Activated T-cell treated with anti-CD3 and anti-CD28 coated beads, Interleukin-2, amount 50 U/mL, for 4 hours (primary cell): Measurements from ENCODE around the gene PVALB. TPM values are rescaled to one million over a fixed set of nuclear protein-coding genes. Genes with fewer than 3 reads are reported as not detected.

Experiments
- ATAC-seq, 2 donors: fragments of 200-7000 bp; cut with Tn5 transposase; one replicate each; pipeline ENCODE4 v1.10.0; 2021
- DNase-seq: peaks from one replicate; pipeline ENCODE4 v3.0.0-alpha.2; 2020
- H3K27me3 Mint-ChIP-seq: one replicate; pipeline ENCODE4 v1.8.0; 2021; ENCODE audit warnings: low read depth, mixed read lengths
- H3K36me3 Mint-ChIP-seq: one replicate; pipeline ENCODE4 v1.8.0; 2022; ENCODE audit warnings: mixed read lengths; ENCODE audit not compliant: insufficient read depth
- H3K4me1 Mint-ChIP-seq: one replicate; pipeline ENCODE4 v1.8.0; 2021; ENCODE audit warnings: low read depth, mixed read lengths
- H3K4me3 Mint-ChIP-seq: one replicate; pipeline ENCODE4 v1.8.0; 2021; ENCODE audit warnings: mild to moderate bottlenecking, moderate library complexity, mixed read lengths
- H3K9me3 Mint-ChIP-seq: one replicate; pipeline ENCODE4 v1.8.0; 2021; ENCODE audit warnings: mixed read lengths
- total RNA-seq, 3 donors: library from RNA; stranded (reverse); gene quantifications; one replicate each; pipeline ENCODE4 v1.2.1, GENCODE V29; 2021

Gene PVALB
- total RNA-seq, 3 donors from 2014 or later, result not detected

DNA sequence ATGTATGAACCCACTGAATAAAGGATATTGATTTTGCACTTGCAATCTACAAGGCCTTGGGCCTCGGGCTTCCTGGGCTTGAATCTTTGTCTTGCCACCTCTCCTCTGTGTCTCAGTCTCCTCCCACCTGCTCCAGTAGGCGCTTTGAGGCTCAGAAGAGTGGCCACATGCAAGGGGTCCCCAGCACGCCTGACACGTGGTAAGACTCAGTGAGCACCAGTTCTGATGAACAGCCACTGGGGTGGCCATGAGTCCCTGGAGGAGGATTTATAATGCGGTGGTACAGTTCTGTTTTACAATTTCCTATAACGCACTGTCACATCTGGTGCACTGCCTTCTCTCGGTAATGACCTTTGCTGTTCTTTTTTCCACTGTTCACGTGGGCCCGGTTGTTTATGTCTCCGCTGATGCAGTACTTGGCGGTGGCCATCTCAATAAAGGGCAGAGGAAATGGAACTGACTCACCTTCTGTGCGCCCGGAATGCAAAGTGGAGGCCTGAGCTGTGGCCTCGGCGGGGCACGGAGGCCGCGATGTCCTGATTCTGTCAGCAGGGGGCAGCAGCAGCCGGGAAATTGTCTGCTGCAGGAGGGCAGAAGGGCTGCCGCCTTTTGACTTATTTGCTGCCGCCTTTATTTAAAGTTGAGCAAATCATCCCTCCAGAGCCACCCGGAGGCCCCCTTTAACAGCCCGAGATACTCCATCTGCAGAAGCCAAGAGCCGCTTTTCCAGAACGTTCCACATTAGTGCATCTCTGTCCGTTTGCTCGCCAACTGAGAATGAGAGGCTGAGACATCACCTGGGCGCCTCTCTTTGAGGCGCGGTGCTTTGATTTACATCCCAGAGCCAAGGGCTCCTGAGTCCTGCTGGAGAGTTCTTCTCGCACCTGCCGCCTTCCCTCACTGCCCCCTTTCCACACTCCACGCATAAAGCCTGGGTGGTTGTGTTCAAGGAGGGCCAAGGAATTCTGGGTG lies 34.9 kb downstream of the PVALB start:
- peaks cover 12% of the 10 kb centered on the region for H3K4me1 Mint-ChIP-seq

DNA sequence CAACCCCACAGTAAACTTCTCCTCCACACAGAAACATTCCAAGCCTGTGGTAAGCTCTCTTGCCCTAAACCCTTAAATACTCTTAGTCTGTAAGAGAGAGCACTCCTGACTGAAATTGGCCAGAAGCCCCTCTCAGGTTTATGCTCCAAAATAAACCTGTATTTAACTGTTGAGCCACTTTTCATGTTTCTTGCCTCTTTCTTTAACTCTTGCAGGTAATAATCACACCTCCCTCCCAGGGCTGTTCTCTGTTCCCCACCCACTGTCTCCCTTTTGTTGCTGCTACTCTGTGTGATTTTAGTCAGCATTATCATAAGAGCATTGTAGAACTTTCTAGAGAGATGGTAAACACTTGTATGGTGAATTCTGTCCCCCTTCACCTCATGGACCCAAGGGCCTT lies 38.8 kb downstream of the PVALB start:
- DNase-seq (no peak), ATAC-seq (no peak)
- Mint-ChIP-seq H3K27me3 (no peaks in the 10 kb centered on the region), H3K4me1 (peaks cover 25% of the 10 kb centered on the region), H3K9me3 (no peaks in the 10 kb centered on the region), H3K36me3 (no peaks in the 10 kb centered on the region), H3K4me3 (no peak overlapping the region)

More for the DNA sequence above, 34.9 kb downstream of the PVALB start:
- peak; percentile 89 for DNase-seq
- peaks cover 3% of the 10 kb centered on the region for H3K27me3 Mint-ChIP-seq
- H3K9me3 Mint-ChIP-seq, result no peaks in the 10 kb centered on the region
- H3K4me3 Mint-ChIP-seq, result no peak overlapping the region
- no peaks in the 10 kb centered on the region for H3K36me3 Mint-ChIP-seq
- peak; percentile 98 for ATAC-seq

DNA sequence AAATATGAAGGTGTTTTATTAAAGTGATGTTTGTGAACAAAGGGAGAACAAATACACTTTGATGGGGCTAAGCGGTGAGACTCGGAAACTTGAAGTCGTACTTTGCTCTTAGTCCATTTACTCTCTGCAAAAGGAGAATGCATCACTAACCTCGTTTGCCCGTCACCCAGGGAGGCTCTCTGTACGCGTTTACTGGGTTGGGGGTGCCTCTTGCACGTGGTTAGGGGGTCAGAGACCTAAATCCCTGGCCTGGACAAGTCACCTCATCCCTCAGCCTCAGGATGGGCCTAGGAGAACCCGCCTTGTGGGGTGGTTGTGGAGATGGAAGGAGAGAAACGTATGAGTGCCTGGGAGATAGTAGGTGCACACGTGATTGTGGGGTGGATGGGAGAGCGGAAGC lies 40.1 kb downstream of the PVALB start:
- DNase-seq (no peak), ATAC-seq (no peak)
- Mint-ChIP-seq H3K9me3 (no peaks in the 10 kb centered on the region), H3K36me3 (peaks cover 4% of the 10 kb centered on the region), H3K4me1 (peaks cover 18% of the 10 kb centered on the region), H3K4me3 (peak overlapping the region; percentile 82), H3K27me3 (no peaks in the 10 kb centered on the region)

DNA sequence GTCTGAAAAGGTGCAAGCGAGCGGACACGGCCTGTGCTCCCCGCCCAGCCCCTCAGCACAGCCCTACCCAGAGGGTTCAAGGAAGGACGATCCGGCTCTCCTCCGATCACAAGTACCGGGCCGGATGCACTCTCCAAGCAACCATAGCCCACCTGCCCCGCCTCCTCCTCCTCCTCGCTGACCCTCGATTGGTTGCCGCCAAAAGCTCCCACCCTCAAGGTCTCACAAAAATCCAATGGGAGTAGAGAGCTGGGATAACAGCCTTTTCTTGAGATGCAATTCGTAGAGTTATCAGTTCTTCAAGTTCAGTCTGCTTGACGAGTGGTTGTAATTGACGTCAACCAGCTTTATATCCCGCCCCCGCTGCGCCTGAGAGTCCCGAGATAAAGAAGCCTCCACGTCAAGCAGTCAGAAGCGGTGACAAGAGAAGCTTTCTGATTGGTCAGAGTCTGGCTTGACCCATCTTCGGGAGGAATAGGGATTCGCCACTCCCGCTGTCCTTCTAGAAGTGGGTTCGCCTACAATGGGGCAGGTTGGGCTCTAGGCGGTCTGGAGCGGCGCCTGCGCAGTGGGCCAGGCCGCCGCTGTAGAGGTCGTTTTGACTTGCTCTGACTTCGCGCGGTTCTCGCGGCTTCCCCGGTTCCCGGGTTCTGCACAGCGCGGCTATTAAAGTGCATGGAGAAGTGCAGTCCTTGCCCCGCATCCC lies 40.7 kb downstream of the PVALB start, which contains the start of gene IFT27:
Gene IFT27, minus strand, starts transcription at position 156 of the 706 bp plus-strand sequence. CDS start 412 bp downstream, outside the sequence.
- H3K27me3 Mint-ChIP-seq, result no peaks in the 10 kb centered on the region
- DNase-seq (peak; percentile 94), ATAC-seq (peak; percentile 94 to 95)
- no peaks in the 10 kb centered on the region for H3K9me3 Mint-ChIP-seq
- peaks cover 7% of the 10 kb centered on the region for H3K36me3 Mint-ChIP-seq
- H3K4me3 Mint-ChIP-seq, result peak within 1 kb of the TSS; percentile 82
- H3K4me1 Mint-ChIP-seq, result peaks cover 16% of the 10 kb centered on the region

DNA sequence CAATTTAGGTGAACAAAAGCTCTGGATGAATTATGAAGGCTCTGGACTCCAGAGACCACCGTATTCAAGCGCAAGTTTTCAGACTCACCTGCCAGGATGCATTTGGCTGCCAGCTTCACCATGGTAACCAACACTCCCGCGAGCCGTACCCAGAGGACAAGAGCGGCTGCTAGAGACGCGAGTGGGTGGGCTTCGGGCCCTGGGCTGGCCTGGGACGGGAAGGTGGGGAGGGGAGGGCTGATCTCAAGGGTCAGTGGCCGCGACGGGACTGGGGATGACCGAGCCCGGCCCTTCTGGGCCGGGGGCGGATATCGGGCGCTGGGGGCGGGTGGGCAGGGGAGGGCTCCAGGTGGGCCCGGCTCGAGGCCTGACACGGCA lies 41.3 kb downstream of the PVALB start:
- DNase-seq, result peak; percentile 13
- peak in 1 of 2 donors; percentile 1 for ATAC-seq
- peaks cover 7% of the 10 kb centered on the region for H3K36me3 Mint-ChIP-seq
- no peaks in the 10 kb centered on the region for H3K9me3 Mint-ChIP-seq
- no peaks in the 10 kb centered on the region for H3K27me3 Mint-ChIP-seq
- peak overlapping the region; percentile 82 for H3K4me3 Mint-ChIP-seq
- H3K4me1 Mint-ChIP-seq, result peaks cover 16% of the 10 kb centered on the region

DNA sequence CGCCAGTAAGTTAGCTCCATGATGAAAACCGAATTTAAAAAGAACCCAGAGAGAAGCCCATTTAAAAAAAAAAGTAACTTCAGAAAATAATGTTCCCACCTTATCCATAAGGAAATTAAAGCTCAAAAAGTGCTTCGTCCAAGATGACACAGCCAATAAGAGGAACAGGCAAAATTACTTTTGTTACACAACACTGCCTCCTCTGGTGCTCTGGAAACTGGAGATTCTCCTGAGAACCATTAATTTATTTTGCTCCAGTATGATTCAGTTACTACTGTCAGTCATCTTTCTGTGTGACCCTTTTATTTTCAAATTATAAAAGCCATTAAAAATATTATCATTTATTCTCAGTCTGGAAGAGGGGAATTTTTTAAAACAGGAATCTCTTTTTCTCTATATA lies 42.9 kb downstream of the PVALB start:
- Mint-ChIP-seq H3K9me3 (no peaks in the 10 kb centered on the region), H3K27me3 (no peaks in the 10 kb centered on the region), H3K36me3 (peaks cover 10% of the 10 kb centered on the region), H3K4me3 (no peak overlapping the region), H3K4me1 (peaks cover 16% of the 10 kb centered on the region)
- DNase-seq (no peak), ATAC-seq (no peak)

DNA sequence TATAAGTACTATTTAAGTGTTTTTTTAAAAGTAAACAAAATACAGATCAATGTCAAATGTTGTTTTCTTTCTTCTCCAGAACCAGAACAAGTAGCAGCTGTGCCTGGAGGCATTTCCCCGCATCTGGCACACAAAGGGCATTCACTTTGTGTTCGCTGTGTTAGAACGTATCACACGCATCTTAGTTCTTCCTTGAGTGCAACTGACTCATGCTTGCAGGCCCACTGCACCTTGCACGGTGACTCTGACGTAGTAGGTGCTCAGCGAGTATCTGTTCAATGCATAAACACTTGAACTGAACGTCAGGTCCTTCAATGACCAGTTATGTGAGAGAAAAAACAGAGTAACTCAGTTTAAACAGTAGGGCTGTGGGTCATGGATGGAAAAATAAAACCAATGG lies 44.4 kb downstream of the PVALB start:
- H3K4me1 Mint-ChIP-seq, result peaks cover 15% of the 10 kb centered on the region
- H3K4me3 Mint-ChIP-seq, result no peak overlapping the region
- no peak for ATAC-seq
- no peak for DNase-seq
- no peaks in the 10 kb centered on the region for H3K9me3 Mint-ChIP-seq
- H3K36me3 Mint-ChIP-seq, result peaks cover 10% of the 10 kb centered on the region
- H3K27me3 Mint-ChIP-seq, result no peaks in the 10 kb centered on the region

DNA sequence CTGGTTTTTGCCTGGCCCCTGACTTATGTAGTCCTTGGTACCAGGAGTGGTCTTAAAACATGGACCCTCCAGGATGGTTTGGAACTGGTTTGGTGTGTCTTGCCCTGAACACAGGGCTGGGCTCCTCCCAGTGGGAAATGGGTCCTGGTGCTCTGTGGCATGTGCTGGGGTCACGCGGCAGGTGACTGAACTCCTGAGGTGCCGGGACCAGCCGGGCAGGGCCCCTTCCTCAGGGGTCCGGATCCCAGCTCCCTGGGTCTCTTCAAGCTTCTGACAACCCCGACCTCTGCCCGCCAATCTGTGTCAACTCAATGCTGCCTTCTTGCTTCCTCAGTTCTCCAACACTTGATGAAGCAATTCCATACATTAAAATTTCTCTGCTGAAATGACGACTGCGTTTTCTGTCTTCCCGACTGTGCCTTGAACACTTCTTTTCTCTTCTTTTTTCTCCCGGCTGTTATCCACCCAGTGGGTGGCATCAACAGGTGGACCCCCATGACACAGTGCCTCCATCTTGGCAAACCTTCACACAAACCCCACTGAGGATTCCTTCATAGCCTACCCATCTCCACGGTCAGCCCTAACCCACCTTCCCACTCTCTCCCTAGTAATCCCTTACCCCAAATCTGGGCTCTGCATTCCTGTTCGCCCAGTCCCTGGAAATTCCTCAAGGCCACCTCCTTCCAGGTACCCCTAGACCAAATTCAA lies 45.3 kb downstream of the PVALB start:
- Mint-ChIP-seq H3K4me3 (no peak overlapping the region), H3K4me1 (peaks cover 9% of the 10 kb centered on the region), H3K36me3 (peaks cover 12% of the 10 kb centered on the region), H3K27me3 (no peaks in the 10 kb centered on the region), H3K9me3 (no peaks in the 10 kb centered on the region)
- DNase-seq (peak; percentile 0), ATAC-seq (no peak)

DNA sequence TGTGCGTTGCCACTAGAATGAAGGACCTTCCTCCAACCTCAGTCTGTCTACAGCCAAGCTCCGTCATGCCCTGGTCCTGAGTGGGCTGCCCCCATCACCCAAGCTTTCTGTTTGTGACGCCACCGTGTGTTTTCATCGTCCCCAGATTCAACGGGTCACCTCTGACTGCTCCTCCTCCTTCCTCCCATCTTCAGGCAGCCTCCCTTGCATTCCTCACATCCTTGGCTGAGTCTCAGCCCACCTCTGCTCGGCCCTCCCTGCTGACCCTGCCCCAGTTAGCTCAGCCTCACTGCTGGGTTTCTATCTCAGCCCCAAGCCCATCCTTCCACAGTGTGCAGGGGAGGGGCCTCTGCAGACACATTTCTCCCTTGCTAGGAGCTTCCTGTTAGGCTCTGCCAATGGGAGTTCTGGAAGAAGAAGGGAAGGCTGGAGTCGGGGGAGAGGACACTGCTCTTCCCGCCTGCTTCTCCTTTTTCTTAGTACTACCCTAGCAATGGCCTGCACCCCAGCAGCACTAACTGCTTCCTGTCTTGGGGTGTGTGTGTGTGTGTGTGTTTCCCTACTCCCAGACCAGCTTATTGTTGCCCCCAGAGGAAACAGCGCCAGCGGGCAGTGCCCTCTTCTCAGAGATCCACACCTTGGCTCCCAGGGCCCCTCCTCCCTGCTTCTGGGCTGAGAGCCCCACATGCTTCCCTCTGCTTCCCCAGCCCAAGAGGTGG lies 46.2 kb downstream of the PVALB start:
- Mint-ChIP-seq H3K27me3 (no peaks in the 10 kb centered on the region), H3K4me1 (peaks cover 6% of the 10 kb centered on the region), H3K4me3 (no peak overlapping the region), H3K36me3 (peaks cover 12% of the 10 kb centered on the region), H3K9me3 (no peaks in the 10 kb centered on the region)
- DNase-seq (peak; percentile 2), ATAC-seq (no peak)

DNA sequence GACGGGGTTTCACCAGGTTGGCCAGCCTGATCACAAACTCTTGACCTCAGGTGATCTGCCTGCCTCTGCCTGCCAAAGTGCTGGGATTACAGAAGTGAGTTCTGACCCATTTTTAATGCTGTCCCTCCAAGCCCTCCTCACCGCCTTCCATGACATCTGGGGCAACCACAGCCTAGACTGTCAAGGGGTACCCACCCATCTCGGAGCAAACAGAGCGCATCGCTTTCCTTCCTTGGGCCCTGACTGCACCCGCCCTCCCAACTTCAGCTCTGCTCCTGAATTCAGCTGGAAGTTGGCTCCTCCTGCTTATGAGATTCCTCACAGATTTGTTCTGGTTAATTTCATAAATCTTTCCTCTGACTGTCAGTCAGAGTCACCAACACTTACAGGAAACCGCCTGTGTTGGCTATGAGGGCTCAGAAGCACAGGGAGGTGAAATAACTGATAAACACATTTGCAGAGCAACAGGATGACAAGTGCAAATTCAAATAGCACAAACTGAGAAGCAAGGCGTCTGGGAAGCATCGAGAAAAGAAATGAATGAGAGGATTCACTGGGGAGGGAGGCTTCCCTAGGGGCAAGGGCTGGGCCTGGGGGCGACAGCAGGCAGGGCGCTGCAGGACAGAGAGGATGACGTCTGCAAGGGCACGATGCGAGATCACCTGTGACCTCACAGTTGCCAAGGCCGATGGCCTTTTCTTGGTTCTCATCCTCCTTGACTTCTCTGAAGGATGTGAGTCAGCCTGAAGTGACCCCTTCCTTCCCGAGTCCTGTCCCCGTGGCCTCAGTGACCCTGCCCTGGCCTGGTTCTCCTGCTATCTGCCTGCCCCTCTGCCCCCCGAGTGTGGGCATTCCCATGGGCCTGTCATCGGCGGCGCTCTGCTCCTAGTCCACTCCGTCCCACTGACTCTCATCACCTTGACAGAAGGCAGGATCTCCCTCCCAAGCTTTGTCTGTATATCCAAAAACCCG lies 47.0 kb downstream of the PVALB start:
- peaks cover 12% of the 10 kb centered on the region for H3K36me3 Mint-ChIP-seq
- H3K4me3 Mint-ChIP-seq, result no peak overlapping the region
- no peaks in the 10 kb centered on the region for H3K9me3 Mint-ChIP-seq
- ATAC-seq (no peak), DNase-seq (peak; percentile 3)
- peaks cover under 1% of the 10 kb centered on the region for H3K4me1 Mint-ChIP-seq
- no peaks in the 10 kb centered on the region for H3K27me3 Mint-ChIP-seq

DNA sequence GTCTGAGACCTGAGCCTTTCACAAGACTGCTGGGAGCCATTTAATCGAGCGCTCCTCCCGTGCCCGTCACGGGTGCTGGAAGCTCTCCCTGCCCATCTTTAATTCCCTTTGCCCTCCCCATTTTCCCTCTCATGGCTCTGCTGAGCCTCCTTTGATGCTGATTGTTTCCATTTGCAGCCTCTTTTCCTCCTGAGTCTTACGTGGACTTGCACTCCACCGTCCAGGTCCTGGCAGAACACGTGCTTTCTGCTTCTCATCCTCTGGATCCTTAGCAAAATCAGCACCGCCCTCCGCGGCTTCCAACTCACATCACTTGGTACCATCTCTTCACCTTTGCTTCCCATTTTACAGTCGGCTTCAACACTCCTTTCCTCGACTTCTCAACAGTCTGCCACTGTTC lies 48.2 kb downstream of the PVALB start:
- Mint-ChIP-seq H3K9me3 (no peaks in the 10 kb centered on the region), H3K4me1 (no peaks in the 10 kb centered on the region), H3K4me3 (no peak overlapping the region), H3K27me3 (no peaks in the 10 kb centered on the region), H3K36me3 (peaks cover 14% of the 10 kb centered on the region)
- ATAC-seq (no peak), DNase-seq (no peak)

DNA sequence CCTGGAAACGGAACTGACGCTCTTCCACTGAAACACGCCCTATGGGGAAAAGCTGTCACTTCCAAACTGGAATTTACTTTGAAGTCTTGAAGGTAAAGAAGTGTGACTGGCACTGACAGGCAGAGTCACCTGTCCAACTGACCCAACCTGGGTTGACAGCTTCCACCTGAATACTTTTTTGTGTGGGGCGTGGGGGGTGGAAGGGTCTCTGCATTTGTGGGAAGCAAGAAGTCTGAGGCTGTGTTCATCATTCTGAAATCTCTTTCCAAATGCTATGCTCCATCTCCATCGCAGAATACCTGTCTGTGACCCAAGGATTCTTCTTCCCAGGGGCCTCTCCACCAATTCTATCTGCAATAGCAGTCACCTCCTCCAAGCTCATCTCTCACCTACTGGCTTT lies 48.7 kb downstream of the PVALB start:
- peaks cover 16% of the 10 kb centered on the region for H3K36me3 Mint-ChIP-seq
- ATAC-seq, result no peak
- no peak for DNase-seq
- H3K27me3 Mint-ChIP-seq, result no peaks in the 10 kb centered on the region
- H3K4me1 Mint-ChIP-seq, result no peaks in the 10 kb centered on the region
- H3K9me3 Mint-ChIP-seq, result no peaks in the 10 kb centered on the region
- H3K4me3 Mint-ChIP-seq, result no peak overlapping the region
